ENCODE data around the gene DLG2.

- no peak for TF ChIP-seq CTCF (IDR thresholded peaks at IDR 0.05)
- TF ChIP-seq ZFX (IDR thresholded peaks at IDR 0.05; ENCODE audit: borderline replicate concordance), result no peak
Observed at GRCh38 chr11:84097186-84097585, 1530.0 kb downstream of the DLG2 start.

All from 22Rv1 (cell line).